HG03460 (cell line): Measurements from ENCODE around the gene UNC5C.

Experiments used
- ATAC-seq: cut with Tn5 transposase; IDR thresholded peaks from one replicate; pipeline ENCODE4 v1.9.1; 2021; ENCODE audit not compliant: unreplicated experiment

The UNC5C gene

GRCh38 chr4:95546866-95547714, 1.7 kb downstream of the UNC5C start:
- no peak for ATAC-seq

GRCh38 chr4:95546221-95546620, 2.6 kb downstream of the UNC5C start:
- no peak for ATAC-seq

- ATAC-seq: no peak
Measured at GRCh38 chr4:95545546-95545945, 3.2 kb downstream of the UNC5C start.

- ATAC-seq: no peak
Measured at GRCh38 chr4:95544113-95545103, 4.4 kb downstream of the UNC5C start.

- ATAC-seq: no peak
Measured at GRCh38 chr4:95541889-95542607, 6.7 kb downstream of the UNC5C start.

GRCh38 chr4:95541094-95541493, 7.7 kb downstream of the UNC5C start:
- no peak for ATAC-seq

- no peak for ATAC-seq
Measured at GRCh38 chr4:95540227-95540626, 8.5 kb downstream of the UNC5C start.

GRCh38 chr4:95539106-95539505, 9.7 kb downstream of the UNC5C start:
- no peak for ATAC-seq

- ATAC-seq: no peak
Measured at GRCh38 chr4:95537863-95538488, 10.8 kb downstream of the UNC5C start.

GRCh38 chr4:95537191-95537590, 11.6 kb downstream of the UNC5C start:
- ATAC-seq: no peak

- ATAC-seq: no peak
Measured at GRCh38 chr4:95536650-95537049, 12.1 kb downstream of the UNC5C start.

GRCh38 chr4:95535180-95535579, 13.6 kb downstream of the UNC5C start:
- no peak for ATAC-seq

- no peak for ATAC-seq
Measured at GRCh38 chr4:95534032-95534431, 14.7 kb downstream of the UNC5C start.

GRCh38 chr4:95533254-95533653, 15.5 kb downstream of the UNC5C start:
- ATAC-seq: no peak

- ATAC-seq: no peak
Measured at GRCh38 chr4:95532305-95532704, 16.5 kb downstream of the UNC5C start.

GRCh38 chr4:95531141-95531540, 17.6 kb downstream of the UNC5C start:
- no peak for ATAC-seq

- no peak for ATAC-seq
Measured at GRCh38 chr4:95529946-95530345, 18.8 kb downstream of the UNC5C start.

- no peak for ATAC-seq
Measured at GRCh38 chr4:95528388-95528948, 20.3 kb downstream of the UNC5C start.

GRCh38 chr4:95526075-95526474, 22.7 kb downstream of the UNC5C start:
- ATAC-seq: no peak

- no peak for ATAC-seq
Measured at GRCh38 chr4:95524729-95525128, 24.0 kb downstream of the UNC5C start.
